ENCODE measurements around the gene SLC25A19. TPM values are rescaled to one million over a fixed set of nuclear protein-coding genes. Genes with fewer than 3 reads are reported as not detected.

The SLC25A19 gene
- total and polyA plus RNA-seq, 9 of the 15 experiments (the other 6 are each of a cell fraction or from before 2014, with no cell fraction given) = 33.4 to 76.6 (median 55.3) TPM

- TF ChIP-seq, protein P1, sequence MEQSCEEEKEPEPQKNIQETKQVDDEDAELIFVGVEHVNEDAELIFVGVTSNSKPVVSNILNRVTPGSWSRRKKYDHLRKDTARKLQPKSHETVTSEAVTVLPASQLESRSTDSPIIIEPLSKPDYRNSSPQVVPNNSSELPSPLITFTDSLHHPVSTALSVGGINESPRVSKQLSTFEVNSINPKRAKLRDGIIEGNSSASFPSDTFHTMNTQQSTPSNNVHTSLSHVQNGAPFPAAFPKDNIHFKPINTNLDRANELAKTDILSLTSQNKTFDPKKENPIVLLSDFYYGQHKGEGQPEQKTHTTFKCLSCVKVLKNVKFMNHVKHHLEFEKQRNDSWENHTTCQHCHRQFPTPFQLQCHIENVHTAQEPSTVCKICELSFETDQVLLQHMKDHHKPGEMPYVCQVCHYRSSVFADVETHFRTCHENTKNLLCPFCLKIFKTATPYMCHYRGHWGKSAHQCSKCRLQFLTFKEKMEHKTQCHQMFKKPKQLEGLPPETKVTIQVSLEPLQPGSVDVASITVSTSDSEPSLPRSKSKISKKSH (CRISPR knock-in tag; IDR thresholded peaks at IDR 0.05) = no peak
- TF ChIP-seq POLR2AphosphoS5 (IDR thresholded peaks at IDR 0.05; ENCODE audit: control insufficient read depth, insufficient read depth, low read depth, low read length) (no peak; the same call in 1 of the 2 replicates), POLR3A (IDR thresholded peaks at IDR 0.05; ENCODE audit: borderline replicate concordance, extremely low read depth, insufficient read depth, insufficient read length) (no peak), DNMT1 (IDR thresholded peaks at IDR 0.05) (no peak)
- TF ChIP-seq, protein P2, sequence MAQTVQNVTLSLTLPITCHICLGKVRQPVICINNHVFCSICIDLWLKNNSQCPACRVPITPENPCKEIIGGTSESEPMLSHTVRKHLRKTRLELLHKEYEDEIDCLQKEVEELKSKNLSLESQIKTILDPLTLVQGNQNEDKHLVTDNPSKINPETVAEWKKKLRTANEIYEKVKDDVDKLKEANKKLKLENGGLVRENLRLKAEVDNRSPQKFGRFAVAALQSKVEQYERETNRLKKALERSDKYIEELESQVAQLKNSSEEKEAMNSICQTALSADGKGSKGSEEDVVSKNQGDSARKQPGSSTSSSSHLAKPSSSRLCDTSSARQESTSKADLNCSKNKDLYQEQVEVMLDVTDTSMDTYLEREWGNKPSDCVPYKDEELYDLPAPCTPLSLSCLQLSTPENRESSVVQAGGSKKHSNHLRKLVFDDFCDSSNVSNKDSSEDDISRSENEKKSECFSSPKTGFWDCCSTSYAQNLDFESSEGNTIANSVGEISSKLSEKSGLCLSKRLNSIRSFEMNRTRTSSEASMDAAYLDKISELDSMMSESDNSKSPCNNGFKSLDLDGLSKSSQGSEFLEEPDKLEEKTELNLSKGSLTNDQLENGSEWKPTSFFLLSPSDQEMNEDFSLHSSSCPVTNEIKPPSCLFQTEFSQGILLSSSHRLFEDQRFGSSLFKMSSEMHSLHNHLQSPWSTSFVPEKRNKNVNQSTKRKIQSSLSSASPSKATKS (CRISPR knock-in tag; IDR thresholded peaks at IDR 0.05) = no peak
These were observed 16.4 kb downstream of the SLC25A19 start (continued) for GRCh38 chr17:75272848-75273184.
